Ishikawa (cell line): Measurements from ENCODE around the gene WDR38.

Experiments
- CEBPB ChIP-seq: IDR thresholded peaks from 2 replicates; pipeline ENCODE4 v1.6.1; 2012
- CREB1 ChIP-seq: IDR thresholded peaks from 2 replicates; pipeline ENCODE4 v1.6.1; 2012; ENCODE audit warnings: low read depth
- EP300 ChIP-seq: IDR thresholded peaks from 2 replicates; pipeline ENCODE4 v1.6.1; 2012; ENCODE audit warnings: borderline replicate concordance
- NFIC ChIP-seq: IDR thresholded peaks from 2 replicates; pipeline ENCODE4 v1.6.1; 2012
- RAD21 ChIP-seq: IDR thresholded peaks from 2 replicates; pipeline ENCODE4 v1.6.1; 2012; ENCODE audit warnings: low read depth
- TAF1 ChIP-seq: IDR thresholded peaks from 2 replicates; pipeline ENCODE4 v1.6.1; 2012; ENCODE audit warnings: low read depth, mild to moderate bottlenecking
- YY1 ChIP-seq: IDR thresholded peaks from 2 replicates; pipeline ENCODE4 v1.6.1; 2012; ENCODE audit warnings: low read depth
- TF ChIP-seq, protein P1 (sequence below): IDR thresholded peaks from 2 replicates; pipeline ENCODE4 v1.6.1; 2012
- TF ChIP-seq, protein P2 (sequence below): IDR thresholded peaks from 2 replicates; pipeline ENCODE4 v1.6.1; 2012; ENCODE audit warnings: low read depth, mild to moderate bottlenecking

DNA sequence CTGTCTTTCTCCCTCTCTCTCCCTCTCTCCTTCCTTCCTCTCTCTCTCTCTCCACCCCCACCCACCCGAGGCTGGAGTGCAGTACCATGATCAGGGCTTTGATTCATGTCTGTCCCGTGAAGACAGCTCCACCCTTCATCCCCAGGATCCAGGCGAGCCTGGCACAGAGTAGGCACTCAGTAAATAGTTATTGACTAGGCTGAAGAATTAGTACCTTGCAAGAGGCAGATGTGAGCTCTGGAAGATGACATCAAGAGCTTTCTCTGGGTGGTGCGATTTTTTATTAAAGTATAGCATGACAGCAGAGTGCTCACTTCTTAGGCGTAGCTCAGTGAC lies 24.0 kb upstream of the WDR38 start:
- TF ChIP-seq EP300: no peak
- TF ChIP-seq, protein P1, sequence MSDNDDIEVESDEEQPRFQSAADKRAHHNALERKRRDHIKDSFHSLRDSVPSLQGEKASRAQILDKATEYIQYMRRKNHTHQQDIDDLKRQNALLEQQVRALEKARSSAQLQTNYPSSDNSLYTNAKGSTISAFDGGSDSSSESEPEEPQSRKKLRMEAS: no peak
- TF ChIP-seq RAD21: no peak
- TF ChIP-seq CEBPB: no peak
- TF ChIP-seq, protein P2, sequence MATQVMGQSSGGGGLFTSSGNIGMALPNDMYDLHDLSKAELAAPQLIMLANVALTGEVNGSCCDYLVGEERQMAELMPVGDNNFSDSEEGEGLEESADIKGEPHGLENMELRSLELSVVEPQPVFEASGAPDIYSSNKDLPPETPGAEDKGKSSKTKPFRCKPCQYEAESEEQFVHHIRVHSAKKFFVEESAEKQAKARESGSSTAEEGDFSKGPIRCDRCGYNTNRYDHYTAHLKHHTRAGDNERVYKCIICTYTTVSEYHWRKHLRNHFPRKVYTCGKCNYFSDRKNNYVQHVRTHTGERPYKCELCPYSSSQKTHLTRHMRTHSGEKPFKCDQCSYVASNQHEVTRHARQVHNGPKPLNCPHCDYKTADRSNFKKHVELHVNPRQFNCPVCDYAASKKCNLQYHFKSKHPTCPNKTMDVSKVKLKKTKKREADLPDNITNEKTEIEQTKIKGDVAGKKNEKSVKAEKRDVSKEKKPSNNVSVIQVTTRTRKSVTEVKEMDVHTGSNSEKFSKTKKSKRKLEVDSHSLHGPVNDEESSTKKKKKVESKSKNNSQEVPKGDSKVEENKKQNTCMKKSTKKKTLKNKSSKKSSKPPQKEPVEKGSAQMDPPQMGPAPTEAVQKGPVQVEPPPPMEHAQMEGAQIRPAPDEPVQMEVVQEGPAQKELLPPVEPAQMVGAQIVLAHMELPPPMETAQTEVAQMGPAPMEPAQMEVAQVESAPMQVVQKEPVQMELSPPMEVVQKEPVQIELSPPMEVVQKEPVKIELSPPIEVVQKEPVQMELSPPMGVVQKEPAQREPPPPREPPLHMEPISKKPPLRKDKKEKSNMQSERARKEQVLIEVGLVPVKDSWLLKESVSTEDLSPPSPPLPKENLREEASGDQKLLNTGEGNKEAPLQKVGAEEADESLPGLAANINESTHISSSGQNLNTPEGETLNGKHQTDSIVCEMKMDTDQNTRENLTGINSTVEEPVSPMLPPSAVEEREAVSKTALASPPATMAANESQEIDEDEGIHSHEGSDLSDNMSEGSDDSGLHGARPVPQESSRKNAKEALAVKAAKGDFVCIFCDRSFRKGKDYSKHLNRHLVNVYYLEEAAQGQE: no peak
- TF ChIP-seq NFIC: no peak
- TF ChIP-seq TAF1: no peak
- TF ChIP-seq YY1: no peak
- no peak for TF ChIP-seq CREB1
